Stimulated activated CD4-positive, alpha-beta T cell treated with anti-CD3 and anti-CD28 coated beads, Interleukin-1b, Interleukin-23, amount 100 ng/mL, for 1 hour (primary cell): Measurements from ENCODE around the gene TIMP2.
"Not testable (repeated sequence)": the region's sequence is repeated elsewhere in the genome, so short reads cannot be mapped to it uniquely, and the experiment has no call there.

Experiments used
- DNase-seq, 2 donors: peaks; one replicate each; pipeline ENCODE4 v3.0.0-alpha.2; 2020; ENCODE audit warnings: low read depth in 2 of 2

TIMP2 gene

DNA sequence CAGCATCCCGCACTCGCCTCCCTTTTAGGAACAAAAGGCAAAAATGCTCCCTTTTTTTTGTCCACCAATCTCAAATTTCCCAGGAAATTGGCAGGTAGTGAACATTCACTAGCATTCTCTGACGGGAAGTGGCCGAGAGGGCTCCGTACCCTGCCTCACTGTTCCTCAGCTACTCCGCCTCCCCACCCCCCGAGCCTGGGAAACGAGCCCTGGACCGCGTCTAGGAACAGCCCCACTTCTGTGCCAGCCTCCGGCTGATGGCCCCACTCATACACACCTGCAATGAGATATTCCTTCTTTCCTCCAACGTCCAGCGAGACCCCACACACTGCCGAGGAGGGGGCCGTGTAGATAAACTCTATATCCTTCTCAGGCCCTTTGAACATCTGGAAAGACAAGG lies 54.6 kb downstream of the TIMP2 start:
- no peak for DNase-seq

- DNase-seq: no peak
These were observed 56.8 kb downstream of the TIMP2 start for GRCh38 chr17:78868391-78868790.

DNA sequence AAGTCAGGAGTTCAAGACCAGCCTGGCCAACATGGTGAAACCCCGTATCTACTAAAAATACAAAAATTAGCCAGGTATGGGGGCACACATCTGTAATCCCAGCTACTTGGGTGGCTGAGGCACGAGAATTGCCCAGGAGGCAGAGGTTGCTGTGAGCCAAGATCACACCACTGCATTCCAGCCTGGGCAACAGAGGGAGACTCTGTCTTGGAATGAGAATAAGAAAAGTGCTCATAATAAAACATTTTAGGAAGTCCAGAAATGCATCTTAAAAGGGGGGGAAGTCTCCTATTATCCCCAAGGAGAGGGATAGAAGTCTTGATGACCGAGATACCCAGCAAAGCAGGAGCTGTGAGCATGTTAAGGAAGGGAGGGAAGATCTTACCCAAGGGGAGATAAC lies 58.1 kb downstream of the TIMP2 start:
- DNase-seq: not testable (repeated sequence)

DNA sequence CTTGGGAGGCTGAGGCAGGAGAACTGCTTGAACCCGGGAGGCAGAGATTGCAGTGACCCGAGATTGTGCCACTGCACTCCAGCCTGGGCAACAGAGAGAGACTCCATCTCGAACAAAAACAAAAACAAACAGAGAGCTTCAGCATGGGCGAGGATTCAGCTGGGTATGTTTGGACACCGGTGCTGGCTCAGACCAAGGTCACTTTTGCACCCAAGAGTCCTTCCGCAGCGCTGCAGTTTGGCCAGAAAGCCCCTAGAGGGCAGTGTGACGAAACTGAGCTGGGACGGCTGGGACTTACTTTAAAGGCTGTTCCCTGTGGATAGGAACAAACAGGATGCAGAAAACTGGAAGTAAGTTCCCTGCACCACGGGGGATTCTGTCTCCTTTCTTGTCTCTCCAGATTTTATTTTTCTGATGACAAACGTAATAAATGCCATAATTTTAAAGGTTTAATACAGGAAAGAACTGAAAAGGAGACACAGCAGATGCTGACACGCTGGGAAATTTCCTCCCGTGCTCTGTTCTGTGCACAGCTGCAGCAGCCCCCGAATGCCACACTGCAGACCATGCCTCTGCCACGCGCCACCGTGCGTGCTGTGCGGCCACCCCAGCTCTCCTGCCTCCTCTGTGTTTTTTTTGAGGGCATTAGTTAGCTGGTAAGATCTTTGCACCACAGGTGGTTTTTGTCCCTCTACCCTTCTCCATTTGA lies 59.4 kb downstream of the TIMP2 start:
- peak; percentile 24 to 44 for DNase-seq

- DNase-seq: no peak
These were observed 61.1 kb downstream of the TIMP2 start for GRCh38 chr17:78864117-78864516.

DNA sequence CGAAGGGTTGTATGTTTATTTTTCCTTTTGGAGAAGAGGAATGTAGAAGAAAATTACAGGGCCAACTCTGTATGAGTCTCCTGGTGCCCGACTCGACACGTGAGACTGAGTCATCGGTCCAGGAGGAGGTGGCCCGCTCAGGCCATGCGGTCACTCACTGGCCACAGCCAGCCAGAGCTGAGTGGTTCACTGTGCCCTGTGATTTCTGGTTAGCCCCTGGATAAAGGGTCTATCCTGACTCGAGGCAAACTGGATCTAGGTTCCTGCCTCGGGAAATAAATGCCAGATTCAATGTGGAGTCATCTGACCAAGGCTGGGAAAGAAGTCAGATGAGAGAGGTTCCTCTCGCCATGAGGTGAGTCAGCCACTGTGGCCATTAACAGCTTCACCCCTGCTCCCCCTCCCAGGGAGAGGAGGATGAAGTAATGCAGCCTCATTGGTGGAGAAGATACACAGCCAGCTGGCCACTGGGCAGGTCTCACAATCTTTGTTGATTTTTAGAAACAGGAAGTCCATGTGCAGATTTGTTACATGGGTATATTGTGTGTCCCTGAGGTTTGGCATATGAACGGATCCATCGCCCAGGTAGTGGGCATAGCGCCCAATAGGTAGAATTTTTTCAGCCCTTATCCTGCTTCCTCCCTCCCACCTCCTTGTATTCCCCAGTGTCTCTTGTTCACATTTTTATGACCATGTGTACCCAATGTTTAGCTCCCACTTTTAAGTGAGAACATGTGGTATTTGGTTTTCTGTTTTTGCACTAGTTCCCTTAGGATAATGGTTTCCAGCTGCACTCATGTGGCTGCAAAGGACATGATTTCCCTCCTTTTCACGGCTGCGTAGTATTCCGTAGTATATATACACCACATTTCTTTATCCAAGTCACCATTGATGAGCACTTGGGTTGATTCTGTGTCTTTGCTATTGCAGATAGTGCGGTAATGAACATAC lies 62.8 kb downstream of the TIMP2 start:
- DNase-seq: no peak

DNA sequence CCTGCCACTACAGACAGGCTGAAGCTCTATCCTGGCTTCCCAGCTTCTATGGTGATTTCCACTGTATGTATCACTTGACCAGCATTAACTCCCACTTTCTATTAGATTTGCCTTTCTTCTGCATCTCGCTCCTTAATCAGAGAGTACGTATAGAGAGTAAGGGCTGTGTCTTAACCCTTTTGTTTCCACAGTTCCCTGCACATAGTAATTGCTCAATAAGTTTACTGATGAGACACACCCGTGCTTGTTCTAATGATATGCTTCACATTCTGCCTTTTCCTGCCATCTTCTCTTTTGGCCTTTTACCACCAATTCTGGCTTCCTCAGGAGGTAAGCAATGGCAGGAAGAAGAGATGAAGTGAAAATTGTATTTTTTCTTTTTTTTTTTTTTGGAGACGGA lies 64.0 kb downstream of the TIMP2 start:
- no peak for DNase-seq

DNA sequence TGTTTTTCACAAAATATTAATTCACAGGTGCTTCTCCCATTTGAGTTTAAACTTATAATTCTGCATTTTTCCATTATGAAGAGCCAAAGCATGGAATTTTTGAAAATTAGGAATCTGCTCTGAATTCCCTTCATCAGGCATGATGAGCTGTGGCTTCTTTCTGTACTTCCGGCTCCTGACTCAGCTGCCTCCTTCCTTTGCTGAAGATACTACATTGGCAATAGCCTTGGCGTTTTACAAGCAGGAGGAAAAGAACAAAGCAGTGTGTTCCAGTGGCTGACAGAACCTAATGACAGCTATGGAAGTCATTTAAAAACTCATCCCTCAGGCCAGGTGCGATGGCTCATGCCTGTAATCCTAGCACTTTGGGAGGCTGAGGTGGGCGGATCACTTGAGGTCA lies 66.1 kb downstream of the TIMP2 start:
- no peak for DNase-seq

DNA sequence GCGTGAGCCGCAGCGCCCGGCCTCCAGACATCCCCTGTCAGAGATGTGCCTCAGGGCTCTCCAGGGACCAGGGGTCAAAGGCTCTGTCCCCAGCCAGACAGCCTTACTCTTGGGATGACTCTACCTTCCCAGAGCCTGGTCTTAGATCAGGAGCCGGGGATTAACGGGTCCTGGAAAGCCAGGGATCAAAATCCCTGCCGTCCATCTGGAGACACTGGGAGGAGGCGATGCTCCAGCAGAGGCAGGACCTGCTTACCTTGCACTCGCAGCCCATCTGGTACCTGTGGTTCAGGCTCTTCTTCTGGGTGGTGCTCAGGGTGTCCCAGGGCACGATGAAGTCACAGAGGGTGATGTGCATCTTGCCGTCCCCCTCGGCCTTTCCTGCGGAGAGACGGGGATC lies 67.9 kb downstream of the TIMP2 start:
- DNase-seq: no peak

- no peak for DNase-seq
These were observed 69.5 kb downstream of the TIMP2 start for GRCh38 chr17:78855561-78856165.

DNA sequence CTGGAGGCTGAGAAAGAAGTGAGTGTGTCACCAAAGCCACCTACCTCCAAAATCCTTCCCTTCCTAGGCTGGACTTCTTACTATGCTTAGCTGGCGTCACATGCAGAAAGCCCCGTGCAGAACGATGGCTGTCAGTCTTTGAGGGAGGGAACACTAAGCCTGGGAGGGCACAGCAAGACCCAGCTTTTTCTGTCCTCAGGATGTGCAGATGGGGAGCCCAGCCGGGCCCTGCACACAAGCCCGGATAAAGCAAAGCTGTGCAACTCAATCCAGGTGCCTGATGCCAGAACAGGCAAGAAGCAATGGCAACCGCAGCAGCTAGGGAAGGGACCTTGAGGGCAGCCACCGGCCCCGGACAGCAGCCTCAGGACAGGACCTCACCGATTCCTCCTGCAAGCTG lies 70.7 kb downstream of the TIMP2 start:
- no peak for DNase-seq

GRCh38 chr17:78853926-78854394 lies 71.2 kb downstream of the TIMP2 start:
- DNase-seq: no peak

GRCh38 chr17:78852709-78853121 lies 72.5 kb downstream of the TIMP2 start:
- no peak for DNase-seq

DNA sequence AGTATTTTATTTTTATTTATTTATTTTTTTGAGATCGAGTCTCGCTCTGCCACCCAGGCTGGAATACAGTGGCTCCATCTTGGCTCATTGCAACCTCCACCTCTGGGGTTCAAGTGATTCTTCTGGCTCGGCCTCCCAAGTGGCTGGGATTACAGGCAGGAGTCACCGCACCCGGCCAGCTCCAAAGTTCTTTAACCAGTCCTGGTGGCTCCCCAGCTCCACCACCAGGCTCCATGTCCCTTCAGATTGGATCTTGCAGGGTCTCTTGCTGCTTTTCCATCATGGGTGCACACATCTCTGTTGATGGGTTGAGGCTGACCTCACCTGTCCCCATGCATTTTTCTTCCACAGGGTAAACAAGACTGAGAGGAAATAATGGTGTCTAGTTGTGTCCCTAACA lies 76.2 kb downstream of the TIMP2 start:
- DNase-seq: no peak

DNA sequence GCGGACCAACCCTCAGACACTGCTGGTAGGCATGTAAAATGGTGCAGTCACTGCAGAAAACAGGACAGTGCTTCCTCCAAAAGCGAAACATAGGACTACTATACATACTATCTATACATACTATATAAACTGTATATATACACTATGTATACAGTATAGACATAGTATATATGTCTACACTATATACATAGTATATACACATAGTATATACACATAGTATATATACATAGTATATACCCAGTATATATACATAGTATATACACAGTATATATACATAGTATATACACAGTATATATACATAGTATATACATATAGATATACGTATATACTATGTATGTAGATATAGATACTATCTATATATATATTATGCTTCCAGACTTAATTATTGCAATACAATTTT lies 78.1 kb downstream of the TIMP2 start:
- no peak for DNase-seq

- no peak for DNase-seq
These were observed 80.7 kb downstream of the TIMP2 start for GRCh38 chr17:78844301-78845005.

GRCh38 chr17:78842881-78843565 lies 82.2 kb downstream of the TIMP2 start:
- DNase-seq: no peak

DNA sequence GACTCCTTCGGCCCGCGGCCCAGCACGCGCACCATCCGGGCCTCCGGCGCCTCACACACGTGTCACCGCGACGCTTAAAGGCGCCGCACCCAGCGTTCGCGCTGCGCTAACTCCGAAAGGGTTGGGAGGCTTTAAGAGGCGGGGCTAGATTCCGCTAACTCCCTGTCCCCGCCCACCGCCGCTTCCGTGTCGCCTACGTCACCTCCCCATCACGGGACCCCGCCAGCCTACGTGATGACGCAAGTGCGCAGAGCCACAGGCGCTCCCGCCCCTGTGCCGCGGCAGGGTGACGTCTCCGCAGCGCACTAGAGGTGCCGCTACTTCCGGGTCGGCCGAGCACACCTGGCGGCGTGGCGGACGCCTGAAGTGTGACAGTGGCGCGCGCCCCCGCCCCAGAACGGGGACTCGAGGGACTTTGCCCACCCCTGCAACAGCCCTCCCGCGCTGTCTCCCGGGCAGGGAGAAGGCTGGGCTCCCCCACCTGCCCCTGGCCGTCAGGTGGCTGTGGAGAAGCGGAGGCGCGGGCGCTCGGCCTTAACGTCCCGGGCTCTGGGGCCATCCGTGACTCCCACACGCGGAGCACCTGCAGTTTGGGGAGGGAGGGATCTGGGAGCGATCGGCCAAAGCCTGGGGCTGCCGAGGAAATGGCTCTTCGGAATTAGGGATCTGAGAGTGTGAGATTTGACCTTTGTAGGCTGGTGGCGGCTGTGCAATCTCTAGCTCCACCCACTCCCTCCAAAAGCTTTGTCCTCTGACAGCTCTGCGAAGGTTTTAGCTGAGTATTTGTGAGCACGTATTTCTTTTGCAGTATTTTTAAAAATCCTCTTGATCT lies 84.2 kb downstream of the TIMP2 start, which contains the start of gene USP36:
TSS of gene USP36 (minus strand) at position 35 of the 832 bp plus-strand sequence. CDS start 4,451 bp downstream, outside the sequence.
- peak; percentile 100 for DNase-seq

GRCh38 chr17:78840530-78840779 lies 84.7 kb downstream of the TIMP2 start:
- DNase-seq: no peak

DNA sequence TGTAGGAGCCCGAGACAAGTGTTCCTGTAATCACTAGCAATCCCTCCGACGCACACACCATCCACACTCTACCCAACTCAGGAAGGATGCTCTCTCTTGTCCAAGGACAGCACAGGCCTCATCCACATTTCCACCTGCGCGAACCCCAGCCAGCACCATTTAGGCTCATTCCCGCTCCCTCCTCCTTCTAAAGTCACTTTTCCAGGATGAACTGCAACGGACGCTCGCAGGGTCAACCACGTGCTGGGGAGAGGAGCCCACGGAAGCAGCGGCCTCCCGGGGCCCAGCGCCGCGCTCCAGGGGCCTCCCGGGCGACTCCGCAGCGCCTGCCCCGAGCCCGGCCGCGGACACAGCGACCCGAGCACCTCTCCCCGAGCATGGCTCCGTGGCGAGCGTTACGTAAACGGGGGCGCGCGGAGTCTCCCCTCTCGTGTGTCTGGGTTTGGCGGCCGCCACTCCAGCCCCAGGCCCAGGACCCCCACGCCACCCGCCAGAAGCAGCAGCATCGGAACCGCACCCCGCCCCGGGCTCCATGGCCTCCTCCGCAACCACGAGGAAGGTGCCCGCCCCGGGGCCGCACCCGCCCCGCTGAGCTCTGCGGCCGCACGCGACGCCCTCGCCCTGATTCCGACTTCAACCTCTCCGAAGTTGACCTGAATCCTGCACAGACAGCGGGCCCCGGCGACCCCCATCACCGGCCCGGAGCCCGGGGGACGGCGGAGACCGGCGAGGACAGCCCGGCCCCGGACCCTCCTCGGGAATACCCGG lies 85.2 kb downstream of the TIMP2 start:
- no peak for DNase-seq
